HG03103 (cell line): ENCODE measurements around the gene XPO6.

Source experiments
- ATAC-seq: cut with Tn5 transposase; IDR thresholded peaks from one replicate; pipeline ENCODE4 v1.9.1; 2021; ENCODE audit warnings: low read depth; ENCODE audit not compliant: unreplicated experiment

XPO6 gene

GRCh38 chr16:28096983-28097899, 114.5 kb downstream of the XPO6 start:
- ATAC-seq: no peak

- ATAC-seq: no peak
These were observed 118.4 kb downstream of the XPO6 start for GRCh38 chr16:28093385-28093725.

- ATAC-seq: no peak
These were observed 118.9 kb downstream of the XPO6 start for GRCh38 chr16:28092721-28093384.

- no peak for ATAC-seq
These were observed 120.1 kb downstream of the XPO6 start for GRCh38 chr16:28091656-28092055.

- ATAC-seq: no peak
These were observed 121.0 kb downstream of the XPO6 start for GRCh38 chr16:28090646-28091377.

GRCh38 chr16:28089992-28090365, 121.8 kb downstream of the XPO6 start:
- no peak for ATAC-seq

- no peak for ATAC-seq
These were observed 122.4 kb downstream of the XPO6 start for GRCh38 chr16:28089205-28089991.

GRCh38 chr16:28087675-28088300, 124.0 kb downstream of the XPO6 start:
- ATAC-seq: no peak

- no peak for ATAC-seq
These were observed 124.6 kb downstream of the XPO6 start for GRCh38 chr16:28087140-28087660.

- ATAC-seq: no peak
These were observed 125.3 kb downstream of the XPO6 start for GRCh38 chr16:28086186-28087139.

GRCh38 chr16:28085389-28086171, 126.2 kb downstream of the XPO6 start:
- ATAC-seq: no peak

- ATAC-seq: no peak
These were observed 127.6 kb downstream of the XPO6 start for GRCh38 chr16:28084209-28084608.

- ATAC-seq: no peak
These were observed 129.1 kb downstream of the XPO6 start for GRCh38 chr16:28082624-28083023.

- no peak for ATAC-seq
These were observed 130.3 kb downstream of the XPO6 start for GRCh38 chr16:28081391-28081968.

GRCh38 chr16:28078261-28078660, 133.5 kb downstream of the XPO6 start:
- ATAC-seq: no peak

- ATAC-seq: no peak
These were observed 137.9 kb downstream of the XPO6 start for GRCh38 chr16:28073836-28074235.

GRCh38 chr16:28072087-28072486, 139.7 kb downstream of the XPO6 start:
- no peak for ATAC-seq
